GM18505 (cell line): ENCODE measurements around the gene SDHAF1.

Source experiments
- ATAC-seq: cut with Tn5 transposase; IDR thresholded peaks from one replicate; pipeline ENCODE4 v1.9.1; 2021; ENCODE audit not compliant: unreplicated experiment
- POLR2A ChIP-seq: IDR thresholded peaks from 4 replicates; pipeline ENCODE4 v1.6.1; 2011; ENCODE audit warnings: borderline replicate concordance; ENCODE audit not compliant: insufficient read depth, insufficient read length; ENCODE audit errors: extremely low read depth

Gene SDHAF1

DNA sequence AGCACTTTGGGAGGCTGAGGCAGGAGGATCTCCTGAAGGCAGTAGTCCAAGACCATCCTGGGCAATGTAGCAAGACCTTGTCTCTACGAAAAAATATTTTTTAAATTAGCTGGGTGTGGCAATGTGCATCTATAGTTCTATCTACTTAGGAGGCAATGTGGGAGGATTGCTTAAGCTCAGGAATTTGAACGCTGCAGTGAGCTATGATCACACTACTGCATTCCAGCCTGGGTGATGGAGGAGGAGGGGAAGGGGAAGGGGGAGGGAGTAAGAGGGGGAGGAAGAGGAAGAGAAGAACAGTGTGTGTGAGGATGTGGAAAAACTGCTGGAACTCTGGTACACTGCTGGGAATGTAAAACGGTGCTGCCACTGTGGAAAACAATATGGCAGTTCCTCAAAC lies 46.8 kb downstream of the SDHAF1 start:
- no peak for ATAC-seq
- no peak for TF ChIP-seq POLR2A

DNA sequence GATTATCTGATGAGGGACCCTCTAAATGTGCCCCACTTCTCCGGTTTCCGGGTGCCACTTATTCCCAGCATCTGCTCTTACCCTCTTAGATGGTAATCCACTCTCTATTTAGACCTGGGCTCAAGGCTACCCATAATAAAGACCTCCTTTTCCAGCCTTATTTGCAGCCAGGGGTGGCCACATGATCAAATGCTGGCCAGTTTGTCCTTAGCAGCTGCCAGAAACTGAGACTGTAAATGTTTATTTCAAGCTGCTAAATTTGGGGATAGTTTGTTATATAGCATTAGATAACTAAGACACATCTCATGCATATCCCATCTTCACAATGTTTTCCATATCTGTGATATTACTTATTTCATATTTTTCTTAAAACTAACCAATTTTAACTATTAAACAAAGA lies 49.0 kb downstream of the SDHAF1 start:
- no peak for ATAC-seq
- no peak for TF ChIP-seq POLR2A
